ACC112 (cell line): ENCODE data around the gene MICAL3.

ENCODE experiments used
- H2AFZ ChIP-seq: fragments of 200-600 bp; sonication (generic); one replicate; pipeline ENCODE4 v1.6.0; 2017; ENCODE audit warnings: antibody characterized with exemption, low read length; ENCODE audit not compliant: unreplicated experiment
- H3K27ac ChIP-seq: fragments of 200-600 bp; sonication (generic); 2 replicates; pipeline ENCODE4 v1.5.1; 2014; ENCODE audit warnings: low read depth, mild to moderate bottlenecking, antibody characterized with exemption, low read length, moderate library complexity
- H3K27me3 ChIP-seq: fragments of 200-600 bp; sonication (generic); 2 replicates; pipeline ENCODE4 v1.6.1; 2014; ENCODE audit warnings: mild to moderate bottlenecking, antibody characterized with exemption, low read length, moderate library complexity, mixed read lengths; ENCODE audit not compliant: insufficient read depth
- H3K36me3 ChIP-seq: fragments of 200-600 bp; sonication (generic); 2 replicates; pipeline ENCODE4 v1.6.1; 2016; ENCODE audit warnings: mild to moderate bottlenecking, antibody characterized with exemption, low read length, moderate library complexity, mixed read lengths; ENCODE audit not compliant: insufficient read depth
- H3K4me1 ChIP-seq: fragments of 200-600 bp; sonication (generic); one replicate; pipeline ENCODE4 v1.6.1; 2016; ENCODE audit warnings: low read length, mixed read lengths; ENCODE audit not compliant: insufficient read depth, unreplicated experiment, control insufficient read depth
- H3K4me3 ChIP-seq: fragments of 200-600 bp; sonication (generic); 2 replicates; pipeline ENCODE4 v1.5.1; 2014; ENCODE audit warnings: mild to moderate bottlenecking, low read depth, low read length
- H3K79me2 ChIP-seq: fragments of 200-600 bp; sonication (generic); one replicate; pipeline ENCODE4 v1.6.0; 2016; ENCODE audit warnings: low read length; ENCODE audit not compliant: control insufficient read depth, unreplicated experiment, insufficient read depth

The MICAL3 gene

GRCh38 chr22:17898375-17898774, 126.0 kb downstream of the MICAL3 start:
- Histone ChIP-seq H3K27me3 (no peaks in the 10 kb centered on the region), H3K79me2 (no peaks in the 10 kb centered on the region), H3K4me3 (no peak overlapping the region), H3K4me1 (no peaks in the 10 kb centered on the region), H3K27ac (no peak overlapping the region), H2AFZ (no peak overlapping the region), H3K36me3 (no peaks in the 10 kb centered on the region)

DNA sequence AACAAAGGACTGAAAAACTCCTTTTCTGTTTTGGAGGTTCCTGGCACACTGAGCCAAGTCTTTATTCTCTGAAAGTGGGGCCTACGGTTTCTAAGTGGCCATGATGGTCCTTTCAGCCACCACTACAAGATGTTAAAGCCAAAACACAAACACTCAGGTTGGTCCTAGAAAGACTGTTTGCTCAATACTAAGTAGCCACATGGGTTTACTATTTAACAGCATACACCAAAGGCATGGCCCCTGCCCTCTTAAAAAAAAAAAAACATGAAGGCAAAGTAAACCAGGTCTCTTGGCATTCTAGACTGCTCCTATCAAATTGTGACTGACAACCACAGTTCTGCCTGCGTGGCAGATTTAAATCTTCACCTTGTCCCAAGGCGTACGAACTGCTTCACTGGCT, 126.5 kb downstream of the MICAL3 start:
- Histone ChIP-seq H3K79me2 (no peaks in the 10 kb centered on the region), H3K27me3 (no peaks in the 10 kb centered on the region), H3K27ac (no peak overlapping the region), H3K4me1 (no peaks in the 10 kb centered on the region), H3K4me3 (no peak overlapping the region), H2AFZ (no peak overlapping the region), H3K36me3 (no peaks in the 10 kb centered on the region)

GRCh38 chr22:17897426-17897825, 126.9 kb downstream of the MICAL3 start:
- Histone ChIP-seq H3K4me3 (no peak overlapping the region), H3K27me3 (no peaks in the 10 kb centered on the region), H3K79me2 (no peaks in the 10 kb centered on the region), H2AFZ (no peak overlapping the region), H3K4me1 (no peaks in the 10 kb centered on the region), H3K36me3 (no peaks in the 10 kb centered on the region), H3K27ac (no peak overlapping the region)

GRCh38 chr22:17896586-17896985, 127.8 kb downstream of the MICAL3 start:
- no peaks in the 10 kb centered on the region for H3K4me1 ChIP-seq
- H3K36me3 ChIP-seq = no peaks in the 10 kb centered on the region
- H3K79me2 ChIP-seq = no peaks in the 10 kb centered on the region
- H3K4me3 ChIP-seq = no peak overlapping the region
- no peak overlapping the region for H2AFZ ChIP-seq
- H3K27me3 ChIP-seq = no peaks in the 10 kb centered on the region
- no peak overlapping the region for H3K27ac ChIP-seq

DNA sequence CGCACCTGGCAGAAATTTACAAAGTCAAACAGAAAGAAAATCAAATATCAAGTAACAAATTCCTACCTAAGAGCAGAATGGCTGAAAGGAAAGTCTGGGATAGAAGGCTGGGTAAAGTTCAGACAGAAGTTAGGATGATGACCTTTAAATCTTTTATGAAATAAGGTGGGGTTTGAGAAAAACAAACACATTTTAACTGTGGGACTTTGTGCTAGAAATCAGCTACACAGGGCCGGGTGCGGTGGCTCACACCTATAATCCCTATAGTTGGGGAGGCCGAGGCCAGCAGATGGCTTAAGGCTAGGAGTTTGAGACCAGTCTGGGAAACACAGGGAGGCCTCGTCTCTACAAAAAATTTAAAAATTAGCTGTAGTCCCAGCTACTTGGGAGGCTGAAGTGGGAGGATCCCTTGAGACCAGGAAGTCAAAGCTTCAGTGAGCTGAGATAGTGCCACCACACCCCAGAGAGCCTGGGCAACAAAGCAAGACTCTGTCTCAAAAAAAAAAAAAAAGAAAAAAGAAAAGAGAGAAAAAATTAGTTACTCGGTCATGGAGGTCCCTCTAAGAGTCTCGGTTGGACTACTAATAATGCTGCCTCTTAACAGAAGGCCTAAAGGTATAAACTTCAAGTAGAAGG, 130.3 kb downstream of the MICAL3 start:
- H3K27me3 ChIP-seq = no peaks in the 10 kb centered on the region
- H3K79me2 ChIP-seq = no peaks in the 10 kb centered on the region
- H3K27ac ChIP-seq = no peak overlapping the region
- H3K4me3 ChIP-seq = no peak overlapping the region
- no peaks in the 10 kb centered on the region for H3K36me3 ChIP-seq
- no peak overlapping the region for H2AFZ ChIP-seq
- no peaks in the 10 kb centered on the region for H3K4me1 ChIP-seq

DNA sequence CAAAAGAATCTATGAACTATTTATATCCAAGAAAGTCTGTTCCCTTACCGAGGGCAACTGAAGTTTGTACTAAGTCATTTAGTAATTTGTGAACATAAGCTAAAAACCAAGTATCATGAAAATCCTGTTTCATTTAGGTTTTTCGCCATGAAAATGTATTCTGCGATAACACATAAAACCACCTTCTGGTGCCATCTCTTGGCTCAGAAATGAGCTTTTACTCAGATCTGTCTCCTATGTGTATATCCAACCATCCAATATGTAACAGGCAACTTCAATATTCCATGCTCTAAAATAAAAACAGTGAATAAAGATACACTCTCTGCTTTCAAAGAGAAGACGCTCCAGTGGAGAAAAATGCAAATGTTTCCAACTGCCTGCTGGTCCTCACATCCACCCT, 132.0 kb downstream of the MICAL3 start:
- Histone ChIP-seq H3K36me3 (no peaks in the 10 kb centered on the region), H3K27ac (no peak overlapping the region), H3K4me1 (no peaks in the 10 kb centered on the region), H2AFZ (no peak overlapping the region), H3K4me3 (no peak overlapping the region), H3K79me2 (no peaks in the 10 kb centered on the region), H3K27me3 (no peaks in the 10 kb centered on the region)

GRCh38 chr22:17891481-17892167, 132.7 kb downstream of the MICAL3 start:
- no peaks in the 10 kb centered on the region for H3K4me1 ChIP-seq
- H3K27me3 ChIP-seq = no peaks in the 10 kb centered on the region
- H3K36me3 ChIP-seq = no peaks in the 10 kb centered on the region
- H3K4me3 ChIP-seq = no peak overlapping the region
- H3K79me2 ChIP-seq = no peaks in the 10 kb centered on the region
- no peak overlapping the region for H2AFZ ChIP-seq
- no peak overlapping the region for H3K27ac ChIP-seq

DNA sequence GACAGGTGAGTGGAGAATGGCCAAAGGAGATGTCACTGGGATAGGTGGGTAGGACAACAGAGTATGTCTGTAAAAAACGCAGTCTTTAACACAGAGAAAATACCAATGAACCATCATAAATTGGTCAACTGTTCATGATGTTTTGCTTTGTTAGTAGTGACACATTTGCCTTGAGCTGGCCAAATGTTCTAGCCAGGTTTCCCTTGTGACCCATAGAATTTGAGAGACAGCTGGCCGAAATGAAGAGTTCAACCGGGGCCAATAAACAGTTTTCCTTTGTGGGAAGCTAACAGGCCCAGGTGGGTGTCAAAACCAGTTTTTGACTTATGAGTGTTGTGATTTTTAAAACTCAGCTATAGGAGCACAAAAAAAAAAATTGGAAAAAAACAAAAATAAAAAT, 133.5 kb downstream of the MICAL3 start:
- Histone ChIP-seq H3K36me3 (no peaks in the 10 kb centered on the region), H3K79me2 (no peaks in the 10 kb centered on the region), H2AFZ (no peak overlapping the region), H3K27ac (no peak overlapping the region), H3K4me3 (no peak overlapping the region), H3K4me1 (no peaks in the 10 kb centered on the region), H3K27me3 (no peaks in the 10 kb centered on the region)

GRCh38 chr22:17890245-17890671, 134.1 kb downstream of the MICAL3 start:
- Histone ChIP-seq H3K27me3 (no peaks in the 10 kb centered on the region), H3K4me1 (no peaks in the 10 kb centered on the region), H3K36me3 (no peaks in the 10 kb centered on the region), H3K27ac (no peak overlapping the region), H3K79me2 (no peaks in the 10 kb centered on the region), H3K4me3 (no peak overlapping the region), H2AFZ (no peak overlapping the region)

- Histone ChIP-seq H2AFZ (no peak overlapping the region), H3K36me3 (no peaks in the 10 kb centered on the region), H3K4me1 (no peaks in the 10 kb centered on the region), H3K4me3 (no peak overlapping the region), H3K27me3 (no peaks in the 10 kb centered on the region), H3K27ac (no peak overlapping the region), H3K79me2 (no peaks in the 10 kb centered on the region)
Observed at GRCh38 chr22:17888855-17889254, 135.5 kb downstream of the MICAL3 start.

- H3K27me3 ChIP-seq = no peaks in the 10 kb centered on the region
- no peak overlapping the region for H3K27ac ChIP-seq
- H3K4me1 ChIP-seq = no peaks in the 10 kb centered on the region
- H2AFZ ChIP-seq = no peak overlapping the region
- no peaks in the 10 kb centered on the region for H3K36me3 ChIP-seq
- H3K4me3 ChIP-seq = no peak overlapping the region
- no peaks in the 10 kb centered on the region for H3K79me2 ChIP-seq
Observed at GRCh38 chr22:17888439-17888838, 135.9 kb downstream of the MICAL3 start.
